HS-5 (cell line): ENCODE data around the gene PGGHG.
"Not testable (repeated sequence)": the region's sequence is repeated elsewhere in the genome, so short reads cannot be mapped to it uniquely, and the experiment has no call there.

Experiments used
- DNase-seq: peaks from one replicate; pipeline ENCODE4 v3.0.0-alpha.2; 2012; ENCODE audit warnings: low read depth

Gene PGGHG

DNA sequence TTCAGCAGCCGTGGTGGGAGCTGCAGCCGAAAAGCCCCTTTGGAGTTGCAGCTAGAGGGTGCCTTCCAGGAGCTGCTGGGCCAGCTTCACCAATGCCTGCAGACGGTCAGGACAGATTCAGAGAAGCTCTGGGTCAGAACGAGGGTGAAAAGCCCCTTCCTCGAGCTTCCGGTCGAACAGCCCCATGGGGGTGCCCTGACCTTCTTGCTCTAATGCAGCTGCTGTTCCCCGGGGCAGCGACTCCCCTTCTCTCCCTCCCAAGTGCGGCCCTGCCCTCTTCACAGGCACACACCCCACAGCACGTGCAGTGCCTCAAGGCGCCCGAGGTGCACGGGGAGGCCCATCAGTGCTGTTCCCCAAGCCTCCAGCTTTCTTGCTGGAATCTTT lies 41.4 kb downstream of the PGGHG start:
- DNase-seq, result no peak

GRCh38 chr11:330694-331357 lies 41.9 kb downstream of the PGGHG start:
- DNase-seq, result no peak

- DNase-seq, result no peak
Measured at GRCh38 chr11:331358-332060, 42.6 kb downstream of the PGGHG start.

GRCh38 chr11:332651-333480 lies 43.9 kb downstream of the PGGHG start:
- DNase-seq, result no peak

GRCh38 chr11:333616-334263 lies 44.8 kb downstream of the PGGHG start:
- DNase-seq, result not testable (repeated sequence)

GRCh38 chr11:334264-334994 lies 45.5 kb downstream of the PGGHG start:
- no peak for DNase-seq

GRCh38 chr11:335779-336658 lies 47.1 kb downstream of the PGGHG start:
- DNase-seq, result no peak

DNA sequence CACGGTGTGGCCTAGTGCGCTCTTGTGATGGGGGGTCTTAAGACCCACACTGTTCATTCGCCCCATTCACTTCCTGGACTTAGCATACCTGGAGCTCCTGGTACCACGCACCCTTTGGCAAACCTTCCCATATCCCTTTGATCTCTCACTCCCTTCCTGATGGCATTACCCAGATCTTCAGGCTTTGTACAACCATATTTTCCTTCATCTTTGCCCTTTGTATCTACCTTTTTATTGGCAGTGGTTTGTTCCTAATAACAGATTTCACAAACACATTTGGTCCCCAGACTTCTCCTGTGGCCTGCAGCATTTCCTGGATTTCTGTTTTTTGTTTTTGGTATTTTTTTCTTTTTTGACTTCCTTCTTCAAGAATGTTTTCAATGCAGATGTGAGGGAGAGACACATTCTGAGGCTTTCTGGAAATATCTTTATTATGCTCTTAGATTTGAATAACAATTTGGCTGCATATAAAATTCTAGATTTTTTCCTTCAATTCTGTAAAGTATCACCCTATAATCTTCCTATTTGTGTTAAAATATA lies 47.8 kb downstream of the PGGHG start:
- no peak for DNase-seq

- no peak for DNase-seq
Measured at GRCh38 chr11:337711-338110, 48.8 kb downstream of the PGGHG start.

DNA sequence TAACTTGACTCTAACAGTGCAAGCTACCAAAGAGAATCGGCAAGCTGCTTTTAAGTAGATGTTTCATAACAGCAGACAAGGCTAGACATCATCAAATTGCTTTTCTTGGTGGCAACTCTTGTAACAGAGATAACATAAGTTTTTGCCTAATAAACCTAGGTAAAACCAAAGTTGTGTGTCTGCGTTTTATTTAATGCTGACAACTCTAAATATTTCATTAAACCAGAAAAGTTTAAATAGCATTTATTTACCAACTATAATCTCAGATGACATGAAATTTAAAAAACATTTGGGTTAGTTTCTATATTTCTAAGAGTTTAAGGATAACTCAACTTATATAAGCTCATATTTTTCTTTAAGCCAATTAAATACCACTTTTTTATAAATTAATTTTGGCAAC lies 51.0 kb downstream of the PGGHG start:
- DNase-seq, result no peak

DNA sequence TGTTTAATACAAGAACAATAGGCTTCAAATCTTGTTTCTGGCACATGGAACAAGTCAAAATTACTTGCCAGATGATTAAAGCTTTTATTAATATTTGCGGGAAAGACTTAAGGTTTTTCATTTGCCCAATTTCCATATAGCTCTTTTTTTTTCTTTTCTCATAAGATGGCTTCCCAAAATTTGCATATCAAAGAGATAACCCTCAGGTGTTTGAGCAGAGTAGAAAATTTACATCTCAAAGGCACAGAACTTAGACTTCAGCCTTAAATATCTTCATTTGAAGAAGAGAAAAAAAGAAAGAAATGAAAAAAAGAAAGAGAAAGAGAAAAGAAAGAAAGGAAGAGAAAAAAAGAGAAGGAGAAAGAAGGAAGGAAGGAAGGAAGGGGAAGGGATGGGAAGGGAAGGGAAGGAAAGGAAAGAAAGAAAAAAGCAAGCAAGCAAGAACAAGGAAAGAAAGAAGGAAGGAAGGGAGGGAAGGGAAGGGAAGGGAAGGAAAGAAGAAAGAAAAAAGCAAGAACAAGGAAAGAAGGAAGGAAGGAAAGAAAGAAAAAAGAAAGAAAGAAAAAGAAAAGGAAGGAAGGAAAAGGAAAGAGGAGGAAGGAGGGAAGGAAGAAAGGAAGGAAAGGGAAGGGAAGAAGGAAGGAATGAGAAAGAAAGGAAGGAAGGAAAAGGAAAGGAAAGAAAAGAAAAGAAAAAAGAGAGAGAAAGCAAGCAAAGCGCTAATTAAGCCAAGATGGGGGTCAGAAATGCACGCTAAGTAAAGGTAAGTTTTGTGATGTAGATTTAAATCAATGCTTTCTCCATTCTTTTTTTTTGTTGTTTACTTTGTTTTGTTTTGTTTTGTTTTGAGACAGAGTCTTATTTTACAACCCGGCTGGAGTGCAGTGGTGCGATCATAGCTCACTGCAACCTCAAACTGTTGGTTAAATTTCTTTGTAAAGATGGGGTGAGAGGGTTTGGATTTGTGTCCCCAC lies 51.9 kb downstream of the PGGHG start:
- DNase-seq, result no peak

DNA sequence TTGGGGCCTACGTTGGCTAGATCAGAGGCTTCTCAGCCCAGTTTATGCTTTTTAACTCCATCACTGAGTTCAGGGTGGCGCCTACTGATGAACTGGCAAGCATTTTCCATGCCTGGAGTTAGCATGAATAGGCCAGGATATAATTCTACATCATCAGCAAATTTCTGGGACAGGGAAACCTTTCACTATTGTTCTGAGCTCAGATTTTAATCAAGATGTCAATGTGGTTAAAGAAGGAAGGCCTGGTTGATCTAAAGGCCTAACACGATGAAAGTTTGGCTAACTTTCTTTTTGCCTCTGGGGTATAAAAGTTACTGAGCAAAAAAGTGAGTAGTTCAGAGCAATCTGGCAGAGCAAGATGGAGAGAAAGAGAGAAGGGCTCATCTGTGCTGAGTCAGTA lies 53.4 kb downstream of the PGGHG start:
- DNase-seq, result no peak

- DNase-seq, result no peak
Measured at GRCh38 chr11:344836-345578, 56.1 kb downstream of the PGGHG start.
